Nephron (organoid): ENCODE data around the gene NR2F1.

Source experiments
- H3K27ac Mint-ChIP-seq, 3 experiments: 2 replicates each; pipeline ENCODE4 v1.8.0; 2020; ENCODE audit warnings: mixed read lengths in 3 of 3, mild to moderate bottlenecking in 2 of 3, moderate library complexity in 1 of 3
- H3K27me3 Mint-ChIP-seq: 2 replicates; pipeline ENCODE4 v1.8.0; 2021; ENCODE audit warnings: low read depth, mild to moderate bottlenecking, moderate library complexity, mixed read lengths
- H3K36me3 Mint-ChIP-seq: 2 replicates; pipeline ENCODE4 v1.8.0; 2020; ENCODE audit warnings: low read depth, mixed read lengths
- H3K4me1 Mint-ChIP-seq: 2 replicates; pipeline ENCODE4 v1.8.0; 2020; ENCODE audit warnings: mixed read lengths
- H3K4me3 Mint-ChIP-seq, 3 experiments: 2 replicates each; pipeline ENCODE4 v1.8.0; 2020; ENCODE audit warnings: mild to moderate bottlenecking in 3 of 3, mixed read lengths in 3 of 3, moderate library complexity in 2 of 3
- H3K9me3 Mint-ChIP-seq: 2 replicates; pipeline ENCODE4 v1.8.0; 2020; ENCODE audit warnings: mixed read lengths
- CTCF ChIP-seq, 3 experiments: fragments of 200-600 bp; sonication (generic); IDR thresholded peaks; one replicate each; pipeline ENCODE4 v1.5.0; 2021; ENCODE audit warnings: antibody characterized with exemption in 3 of 3; ENCODE audit not compliant: unreplicated experiment in 3 of 3

Gene NR2F1

GRCh38 chr5:93637697-93638096 lies 54.7 kb downstream of the NR2F1 start:
- no peaks in the 10 kb centered on the region for H3K4me1 Mint-ChIP-seq
- no peak for TF ChIP-seq CTCF (IDR thresholded peaks at IDR 0.05; ENCODE audit: unreplicated experiment in 3 of 3)
- no peaks in the 10 kb centered on the region for H3K9me3 Mint-ChIP-seq
- H3K27ac Mint-ChIP-seq = no peak overlapping the region
- H3K27me3 Mint-ChIP-seq = no peaks in the 10 kb centered on the region
- no peak overlapping the region for H3K4me3 Mint-ChIP-seq
- no peaks in the 10 kb centered on the region for H3K36me3 Mint-ChIP-seq

DNA sequence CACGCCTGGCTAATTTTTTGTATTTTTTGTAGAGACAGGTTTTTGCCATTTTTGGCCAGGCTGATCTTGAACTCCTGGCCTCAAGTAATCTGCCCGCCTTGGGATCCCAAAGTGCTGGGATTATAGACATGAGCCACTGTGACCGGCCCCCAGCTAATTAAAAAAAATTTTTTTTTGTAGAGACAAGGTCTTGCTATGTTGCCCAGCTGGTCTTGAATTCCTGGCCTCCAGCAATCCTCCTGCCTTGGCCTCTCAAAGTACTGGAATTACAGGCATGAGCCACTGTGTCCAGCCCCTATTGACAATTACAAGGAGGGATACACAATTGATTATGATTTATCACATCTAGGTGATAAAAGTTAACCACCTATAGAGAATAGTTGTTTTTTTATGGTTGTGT lies 59.5 kb downstream of the NR2F1 start:
- Mint-ChIP-seq H3K4me1 (no peaks in the 10 kb centered on the region), H3K9me3 (no peaks in the 10 kb centered on the region), H3K27me3 (no peaks in the 10 kb centered on the region), H3K36me3 (no peaks in the 10 kb centered on the region), H3K4me3 (no peak overlapping the region), H3K27ac (no peak overlapping the region)
- TF ChIP-seq CTCF (IDR thresholded peaks at IDR 0.05; ENCODE audit: unreplicated experiment in 3 of 3) = no peak
